ENCODE data around the gene SPTBN1. TPM values are rescaled to one million over a fixed set of nuclear protein-coding genes. Genes with fewer than 3 reads are reported as not detected.

The SPTBN1 gene
- total RNA-seq, 1 donor from 2014 or later: 217 TPM

DNA sequence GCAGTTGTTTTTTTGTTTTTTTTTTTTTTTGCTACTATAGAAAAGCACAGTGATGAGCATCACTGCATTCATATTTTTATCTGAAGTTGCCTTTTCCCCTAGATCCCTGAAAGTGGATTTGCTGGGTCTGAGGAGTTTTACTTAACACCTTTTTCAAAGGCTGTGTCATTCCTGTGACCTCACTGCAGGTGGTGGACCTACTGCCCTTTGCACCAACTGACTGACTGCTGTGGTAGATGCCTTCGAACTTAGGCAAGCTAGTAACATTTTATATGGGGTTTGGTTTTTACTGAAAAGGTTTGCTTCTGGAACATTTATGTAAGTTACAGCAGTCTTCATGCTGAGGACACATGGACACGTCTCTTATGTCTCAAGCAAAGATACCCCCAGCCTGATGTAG lies 36.2 kb downstream of the SPTBN1 start:
- TF ChIP-seq, protein P1, sequence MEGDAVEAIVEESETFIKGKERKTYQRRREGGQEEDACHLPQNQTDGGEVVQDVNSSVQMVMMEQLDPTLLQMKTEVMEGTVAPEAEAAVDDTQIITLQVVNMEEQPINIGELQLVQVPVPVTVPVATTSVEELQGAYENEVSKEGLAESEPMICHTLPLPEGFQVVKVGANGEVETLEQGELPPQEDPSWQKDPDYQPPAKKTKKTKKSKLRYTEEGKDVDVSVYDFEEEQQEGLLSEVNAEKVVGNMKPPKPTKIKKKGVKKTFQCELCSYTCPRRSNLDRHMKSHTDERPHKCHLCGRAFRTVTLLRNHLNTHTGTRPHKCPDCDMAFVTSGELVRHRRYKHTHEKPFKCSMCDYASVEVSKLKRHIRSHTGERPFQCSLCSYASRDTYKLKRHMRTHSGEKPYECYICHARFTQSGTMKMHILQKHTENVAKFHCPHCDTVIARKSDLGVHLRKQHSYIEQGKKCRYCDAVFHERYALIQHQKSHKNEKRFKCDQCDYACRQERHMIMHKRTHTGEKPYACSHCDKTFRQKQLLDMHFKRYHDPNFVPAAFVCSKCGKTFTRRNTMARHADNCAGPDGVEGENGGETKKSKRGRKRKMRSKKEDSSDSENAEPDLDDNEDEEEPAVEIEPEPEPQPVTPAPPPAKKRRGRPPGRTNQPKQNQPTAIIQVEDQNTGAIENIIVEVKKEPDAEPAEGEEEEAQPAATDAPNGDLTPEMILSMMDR (conservative IDR thresholded peaks at IDR 0.05): no peak
- no peak overlapping the region for H3K27ac Mint-ChIP-seq (ENCODE audit: unreplicated experiment)
- H3K4me1 Mint-ChIP-seq: peaks cover 19% of the 10 kb centered on the region
- DNase-seq (ENCODE audit: low read depth, low spot score): no peak
- H3K4me3 Mint-ChIP-seq: no peak overlapping the region
- H3K9me3 Mint-ChIP-seq: no peaks in the 10 kb centered on the region
- peaks cover 4% of the 10 kb centered on the region for H3K36me3 Mint-ChIP-seq (ENCODE audit: low read depth)
- no peaks in the 10 kb centered on the region for H3K27me3 Mint-ChIP-seq (ENCODE audit: low read depth)

DNA sequence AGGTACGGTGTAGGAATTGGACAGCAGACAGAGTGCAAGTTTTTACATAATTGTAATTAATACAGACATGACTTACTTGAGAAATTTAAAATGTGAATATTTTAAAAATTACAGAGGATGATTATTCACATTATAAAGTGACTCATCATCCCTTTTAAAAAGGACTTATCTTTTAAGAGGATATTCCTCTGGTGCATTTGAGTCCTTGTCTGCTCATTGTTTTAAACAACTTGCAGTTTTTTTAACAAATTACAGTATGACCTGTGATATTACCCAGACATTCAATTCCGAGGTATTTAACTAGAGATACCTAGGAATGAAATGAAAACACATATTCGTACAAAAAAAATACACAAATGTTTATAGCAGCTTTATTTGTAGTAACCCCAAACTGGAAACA lies 38.0 kb downstream of the SPTBN1 start:
- Mint-ChIP-seq H3K27me3 (ENCODE audit: low read depth) (no peaks in the 10 kb centered on the region), H3K4me1 (peaks cover 14% of the 10 kb centered on the region), H3K9me3 (no peaks in the 10 kb centered on the region), H3K4me3 (no peak overlapping the region), H3K36me3 (ENCODE audit: low read depth) (peaks cover 4% of the 10 kb centered on the region), H3K27ac (ENCODE audit: unreplicated experiment) (no peak overlapping the region)
- no peak for DNase-seq (ENCODE audit: low read depth, low spot score)
- TF ChIP-seq, protein P1 (conservative IDR thresholded peaks at IDR 0.05): no peak

DNA sequence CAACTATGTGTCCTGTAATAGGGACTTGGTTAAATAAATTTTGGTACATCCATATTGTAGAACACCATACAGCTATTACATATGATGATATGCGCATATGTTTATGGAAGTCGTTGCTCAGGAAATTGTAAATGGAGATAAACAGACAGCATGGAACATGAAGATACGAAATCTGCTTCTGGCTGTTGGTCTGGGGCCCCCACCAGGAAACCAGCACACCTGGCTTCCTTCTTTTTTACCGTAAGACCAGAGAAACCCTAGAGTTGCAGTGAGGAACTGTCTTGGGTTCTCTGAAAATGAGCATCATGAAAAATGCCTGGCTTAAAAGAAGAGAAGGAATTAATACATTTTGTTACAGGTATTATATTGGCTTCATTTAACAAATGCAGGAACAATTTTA lies 40.8 kb downstream of the SPTBN1 start:
- TF ChIP-seq, protein P1 (conservative IDR thresholded peaks at IDR 0.05): no peak
- H3K36me3 Mint-ChIP-seq (ENCODE audit: low read depth): peaks cover 4% of the 10 kb centered on the region
- DNase-seq (ENCODE audit: low read depth, low spot score): no peak
- H3K4me1 Mint-ChIP-seq: peaks cover 8% of the 10 kb centered on the region
- no peak overlapping the region for H3K27ac Mint-ChIP-seq (ENCODE audit: unreplicated experiment)
- no peaks in the 10 kb centered on the region for H3K27me3 Mint-ChIP-seq (ENCODE audit: low read depth)
- H3K4me3 Mint-ChIP-seq: no peak overlapping the region
- no peaks in the 10 kb centered on the region for H3K9me3 Mint-ChIP-seq

DNA sequence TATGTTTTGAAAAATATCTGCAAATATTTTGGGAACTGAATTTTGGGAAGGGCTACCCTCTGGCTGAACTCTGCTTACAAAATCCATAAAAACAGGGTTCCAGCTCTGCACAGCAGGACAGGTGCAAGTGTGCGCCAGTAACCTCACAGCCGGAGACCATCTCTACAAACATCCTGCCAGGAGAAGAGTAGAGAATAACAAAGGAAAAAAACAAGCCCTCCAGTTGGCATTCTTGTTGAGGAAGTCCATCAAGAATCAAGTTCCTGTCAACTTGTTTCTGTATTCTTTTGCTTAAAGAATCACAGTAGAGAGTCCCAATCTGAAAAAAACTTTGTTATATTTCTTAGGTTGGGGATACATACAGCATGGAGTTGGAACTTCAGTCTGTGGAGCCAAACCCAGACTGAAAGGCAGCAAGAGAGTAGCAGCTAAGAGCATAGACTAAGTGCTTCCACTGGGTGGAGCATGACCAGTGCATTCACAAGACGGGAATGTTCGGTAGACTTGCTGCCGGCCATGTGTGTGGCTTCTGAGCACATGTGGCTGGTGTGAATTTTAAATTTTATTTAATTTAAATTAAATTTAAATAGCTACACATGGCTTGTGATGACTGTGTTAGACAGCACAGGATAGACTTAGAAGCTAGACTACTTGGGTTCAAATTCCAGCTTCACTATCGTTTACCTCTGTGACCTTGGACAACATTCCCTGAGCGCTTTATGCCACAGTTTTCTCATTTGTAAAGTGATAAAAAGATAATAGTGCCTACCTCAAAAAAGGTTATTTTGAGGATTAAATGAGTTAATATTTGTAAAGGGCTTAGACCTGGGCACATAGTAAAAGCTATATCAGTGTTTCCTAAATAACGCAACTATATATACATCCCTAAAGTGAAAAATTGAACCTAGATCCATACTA lies 41.9 kb downstream of the SPTBN1 start:
- no peak overlapping the region for H3K4me3 Mint-ChIP-seq
- H3K4me1 Mint-ChIP-seq: peaks cover 14% of the 10 kb centered on the region
- TF ChIP-seq, protein P1 (conservative IDR thresholded peaks at IDR 0.05): peak; percentile 47
- H3K27me3 Mint-ChIP-seq (ENCODE audit: low read depth): no peaks in the 10 kb centered on the region
- DNase-seq (ENCODE audit: low read depth, low spot score): no peak
- no peaks in the 10 kb centered on the region for H3K9me3 Mint-ChIP-seq
- no peak overlapping the region for H3K27ac Mint-ChIP-seq (ENCODE audit: unreplicated experiment)
- H3K36me3 Mint-ChIP-seq (ENCODE audit: low read depth): peaks cover 4% of the 10 kb centered on the region

DNA sequence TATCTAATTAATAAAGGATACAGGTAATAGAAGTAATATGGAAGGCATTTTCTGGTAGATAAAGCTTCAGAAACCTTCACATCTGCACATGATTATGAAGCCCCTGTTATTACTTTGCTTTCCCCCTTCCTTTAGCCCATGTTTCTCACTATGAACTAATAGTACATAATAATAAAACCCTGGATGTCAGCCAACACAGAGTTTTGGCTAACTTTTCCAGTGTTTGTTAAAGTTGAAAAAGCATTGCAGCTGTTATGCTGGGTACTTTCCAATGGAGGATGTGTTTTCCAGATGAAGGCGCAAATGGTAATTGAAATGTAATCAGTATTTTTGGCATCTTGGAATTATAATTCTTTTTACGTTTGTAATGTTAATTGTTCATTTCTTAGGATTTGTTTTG lies 43.5 kb downstream of the SPTBN1 start:
- TF ChIP-seq, protein P1 (conservative IDR thresholded peaks at IDR 0.05): no peak
- Mint-ChIP-seq H3K36me3 (ENCODE audit: low read depth) (peaks cover 4% of the 10 kb centered on the region), H3K27me3 (ENCODE audit: low read depth) (no peaks in the 10 kb centered on the region), H3K4me1 (peaks cover 18% of the 10 kb centered on the region), H3K4me3 (no peak overlapping the region), H3K27ac (ENCODE audit: unreplicated experiment) (no peak overlapping the region), H3K9me3 (no peaks in the 10 kb centered on the region)
- no peak for DNase-seq (ENCODE audit: low read depth, low spot score)
